HL-60 (cell line): ENCODE data around the gene ULBP1.

Source experiments
- CTCF ChIP-seq: IDR thresholded peaks from one replicate; pipeline ENCODE4 v1.5.1; 2011; ENCODE audit warnings: low read length, control low read depth, inconsistent platforms; ENCODE audit not compliant: insufficient read depth
- GABPA ChIP-seq: IDR thresholded peaks from 2 replicates; pipeline ENCODE4 v1.6.1; 2012; ENCODE audit warnings: low read depth
- POLR2AphosphoS5 ChIP-seq: IDR thresholded peaks from 2 replicates; pipeline ENCODE4 v1.6.1; 2012; ENCODE audit warnings: low read depth
- REST ChIP-seq: IDR thresholded peaks from 2 replicates; pipeline ENCODE4 v1.6.1; 2012; ENCODE audit warnings: low read depth; ENCODE audit not compliant: insufficient replicate concordance
- SPI1 ChIP-seq: IDR thresholded peaks from 2 replicates; pipeline ENCODE4 v1.6.1; 2012; ENCODE audit warnings: low read depth, mild to moderate bottlenecking, borderline replicate concordance

GRCh38 chr6:149962461-149963211, 1.1 kb upstream of the ULBP1 start:
- TF ChIP-seq POLR2AphosphoS5 = no peak
- TF ChIP-seq CTCF = no peak
- no peak for TF ChIP-seq GABPA
- TF ChIP-seq REST = no peak
- no peak for TF ChIP-seq SPI1
